ENCODE data around the gene LEMD1.

Gene LEMD1, protein sequence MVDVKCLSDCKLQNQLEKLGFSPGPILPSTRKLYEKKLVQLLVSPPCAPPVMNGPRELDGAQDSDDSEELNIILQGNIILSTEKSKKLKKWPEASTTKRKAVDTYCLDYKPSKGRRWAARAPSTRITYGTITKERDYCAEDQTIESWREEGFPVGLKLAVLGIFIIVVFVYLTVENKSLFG

DNA sequence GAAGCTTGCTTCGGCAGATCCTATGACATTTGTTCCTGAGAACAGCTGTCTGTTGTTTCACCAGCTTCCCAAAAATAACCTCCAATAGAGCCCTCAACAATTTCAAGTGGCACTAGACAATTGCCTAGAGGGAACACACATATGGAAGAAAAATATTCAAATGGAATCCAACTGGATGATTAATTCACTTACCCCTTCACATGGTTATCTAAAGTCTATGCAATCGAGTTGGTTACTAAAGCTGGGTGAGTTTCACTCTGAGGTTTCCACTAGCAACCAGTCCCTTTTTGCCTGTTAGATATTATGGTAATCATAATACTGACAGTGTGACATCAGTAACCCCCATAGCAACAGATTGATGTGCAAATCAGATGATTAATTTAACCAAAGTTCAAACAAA, at the start of gene LEMD1:
LEMD1 (minus strand) TSS at position 259 of the 400 bp plus-strand sequence. CDS start 1,520 bp downstream, outside the sequence.
- TF ChIP-seq, protein P1, sequence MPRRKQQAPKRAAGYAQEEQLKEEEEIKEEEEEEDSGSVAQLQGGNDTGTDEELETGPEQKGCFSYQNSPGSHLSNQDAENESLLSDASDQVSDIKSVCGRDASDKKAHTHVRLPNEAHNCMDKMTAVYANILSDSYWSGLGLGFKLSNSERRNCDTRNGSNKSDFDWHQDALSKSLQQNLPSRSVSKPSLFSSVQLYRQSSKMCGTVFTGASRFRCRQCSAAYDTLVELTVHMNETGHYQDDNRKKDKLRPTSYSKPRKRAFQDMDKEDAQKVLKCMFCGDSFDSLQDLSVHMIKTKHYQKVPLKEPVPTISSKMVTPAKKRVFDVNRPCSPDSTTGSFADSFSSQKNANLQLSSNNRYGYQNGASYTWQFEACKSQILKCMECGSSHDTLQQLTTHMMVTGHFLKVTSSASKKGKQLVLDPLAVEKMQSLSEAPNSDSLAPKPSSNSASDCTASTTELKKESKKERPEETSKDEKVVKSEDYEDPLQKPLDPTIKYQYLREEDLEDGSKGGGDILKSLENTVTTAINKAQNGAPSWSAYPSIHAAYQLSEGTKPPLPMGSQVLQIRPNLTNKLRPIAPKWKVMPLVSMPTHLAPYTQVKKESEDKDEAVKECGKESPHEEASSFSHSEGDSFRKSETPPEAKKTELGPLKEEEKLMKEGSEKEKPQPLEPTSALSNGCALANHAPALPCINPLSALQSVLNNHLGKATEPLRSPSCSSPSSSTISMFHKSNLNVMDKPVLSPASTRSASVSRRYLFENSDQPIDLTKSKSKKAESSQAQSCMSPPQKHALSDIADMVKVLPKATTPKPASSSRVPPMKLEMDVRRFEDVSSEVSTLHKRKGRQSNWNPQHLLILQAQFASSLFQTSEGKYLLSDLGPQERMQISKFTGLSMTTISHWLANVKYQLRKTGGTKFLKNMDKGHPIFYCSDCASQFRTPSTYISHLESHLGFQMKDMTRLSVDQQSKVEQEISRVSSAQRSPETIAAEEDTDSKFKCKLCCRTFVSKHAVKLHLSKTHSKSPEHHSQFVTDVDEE (CRISPR knock-in tag; IDR thresholded peaks at IDR 0.05), result no peak
- no peak for TF ChIP-seq RARB (CRISPR knock-in tag; IDR thresholded peaks at IDR 0.05)
- TF ChIP-seq PPARA (CRISPR knock-in tag; IDR thresholded peaks at IDR 0.05; ENCODE audit: borderline replicate concordance), result no peak
- TF ChIP-seq GLIS3 (CRISPR knock-in tag; IDR thresholded peaks at IDR 0.05), result no peak
- TF ChIP-seq ZFP3 (CRISPR knock-in tag; IDR thresholded peaks at IDR 0.05), result no peak
- no peak for TF ChIP-seq ZFP30 (CRISPR knock-in tag; IDR thresholded peaks at IDR 0.05)
- TF ChIP-seq, protein P2, sequence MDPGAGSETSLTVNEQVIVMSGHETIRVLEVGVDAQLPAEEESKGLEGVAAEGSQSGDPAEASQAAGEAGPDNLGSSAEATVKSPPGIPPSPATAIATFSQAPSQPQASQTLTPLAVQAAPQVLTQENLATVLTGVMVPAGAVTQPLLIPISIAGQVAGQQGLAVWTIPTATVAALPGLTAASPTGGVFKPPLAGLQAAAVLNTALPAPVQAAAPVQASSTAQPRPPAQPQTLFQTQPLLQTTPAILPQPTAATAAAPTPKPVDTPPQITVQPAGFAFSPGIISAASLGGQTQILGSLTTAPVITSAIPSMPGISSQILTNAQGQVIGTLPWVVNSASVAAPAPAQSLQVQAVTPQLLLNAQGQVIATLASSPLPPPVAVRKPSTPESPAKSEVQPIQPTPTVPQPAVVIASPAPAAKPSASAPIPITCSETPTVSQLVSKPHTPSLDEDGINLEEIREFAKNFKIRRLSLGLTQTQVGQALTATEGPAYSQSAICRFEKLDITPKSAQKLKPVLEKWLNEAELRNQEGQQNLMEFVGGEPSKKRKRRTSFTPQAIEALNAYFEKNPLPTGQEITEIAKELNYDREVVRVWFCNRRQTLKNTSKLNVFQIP (CRISPR knock-in tag; IDR thresholded peaks at IDR 0.05; ENCODE audit: borderline replicate concordance, low read depth), result no peak
- TF ChIP-seq, protein P3, sequence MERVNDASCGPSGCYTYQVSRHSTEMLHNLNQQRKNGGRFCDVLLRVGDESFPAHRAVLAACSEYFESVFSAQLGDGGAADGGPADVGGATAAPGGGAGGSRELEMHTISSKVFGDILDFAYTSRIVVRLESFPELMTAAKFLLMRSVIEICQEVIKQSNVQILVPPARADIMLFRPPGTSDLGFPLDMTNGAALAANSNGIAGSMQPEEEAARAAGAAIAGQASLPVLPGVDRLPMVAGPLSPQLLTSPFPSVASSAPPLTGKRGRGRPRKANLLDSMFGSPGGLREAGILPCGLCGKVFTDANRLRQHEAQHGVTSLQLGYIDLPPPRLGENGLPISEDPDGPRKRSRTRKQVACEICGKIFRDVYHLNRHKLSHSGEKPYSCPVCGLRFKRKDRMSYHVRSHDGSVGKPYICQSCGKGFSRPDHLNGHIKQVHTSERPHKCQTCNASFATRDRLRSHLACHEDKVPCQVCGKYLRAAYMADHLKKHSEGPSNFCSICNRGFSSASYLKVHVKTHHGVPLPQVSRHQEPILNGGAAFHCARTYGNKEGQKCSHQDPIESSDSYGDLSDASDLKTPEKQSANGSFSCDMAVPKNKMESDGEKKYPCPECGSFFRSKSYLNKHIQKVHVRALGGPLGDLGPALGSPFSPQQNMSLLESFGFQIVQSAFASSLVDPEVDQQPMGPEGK (CRISPR knock-in tag; IDR thresholded peaks at IDR 0.05; ENCODE audit: borderline replicate concordance), result no peak
- TF ChIP-seq ZNF565 (CRISPR knock-in tag; conservative IDR thresholded peaks at IDR 0.05; ENCODE audit: low read depth), result no peak
- TF ChIP-seq, protein P4, sequence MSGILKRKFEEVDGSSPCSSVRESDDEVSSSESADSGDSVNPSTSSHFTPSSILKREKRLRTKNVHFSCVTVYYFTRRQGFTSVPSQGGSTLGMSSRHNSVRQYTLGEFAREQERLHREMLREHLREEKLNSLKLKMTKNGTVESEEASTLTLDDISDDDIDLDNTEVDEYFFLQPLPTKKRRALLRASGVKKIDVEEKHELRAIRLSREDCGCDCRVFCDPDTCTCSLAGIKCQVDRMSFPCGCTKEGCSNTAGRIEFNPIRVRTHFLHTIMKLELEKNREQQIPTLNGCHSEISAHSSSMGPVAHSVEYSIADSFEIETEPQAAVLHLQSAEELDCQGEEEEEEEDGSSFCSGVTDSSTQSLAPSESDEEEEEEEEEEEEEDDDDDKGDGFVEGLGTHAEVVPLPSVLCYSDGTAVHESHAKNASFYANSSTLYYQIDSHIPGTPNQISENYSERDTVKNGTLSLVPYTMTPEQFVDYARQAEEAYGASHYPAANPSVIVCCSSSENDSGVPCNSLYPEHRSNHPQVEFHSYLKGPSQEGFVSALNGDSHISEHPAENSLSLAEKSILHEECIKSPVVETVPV (CRISPR knock-in tag; IDR thresholded peaks at IDR 0.05), result no peak
- no peak for TF ChIP-seq ZC3H10 (CRISPR knock-in tag; IDR thresholded peaks at IDR 0.05)
- ATAC-seq, result no peak

DNA sequence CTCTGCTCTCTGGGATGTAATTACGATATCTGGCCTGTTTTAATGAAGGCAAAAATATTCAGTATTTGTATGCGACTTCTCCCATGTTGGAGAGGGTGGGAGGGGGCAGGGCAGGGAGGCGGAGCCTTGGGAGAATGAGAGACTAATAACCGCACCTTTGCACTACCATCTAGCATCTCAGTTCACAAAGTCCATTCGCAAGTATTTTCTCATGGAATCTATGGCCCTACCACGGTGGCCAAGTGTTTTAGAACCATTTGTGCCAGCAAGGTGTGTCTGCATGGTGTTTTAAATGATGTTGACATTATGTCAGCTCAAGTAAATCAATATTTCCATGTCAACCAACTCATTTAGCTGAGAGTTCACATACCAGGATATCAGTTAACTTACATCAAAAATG, 48.3 kb upstream of the LEMD1 start:
- no peak for ATAC-seq
- TF ChIP-seq BACH2 (CRISPR knock-in tag; IDR thresholded peaks at IDR 0.05; ENCODE audit: borderline replicate concordance), result no peak
- TF ChIP-seq ISL1 (CRISPR knock-in tag; IDR thresholded peaks at IDR 0.05), result no peak
- no peak for TF ChIP-seq RARB (CRISPR knock-in tag; IDR thresholded peaks at IDR 0.05)
- no peak for TF ChIP-seq ZC3H10 (CRISPR knock-in tag; IDR thresholded peaks at IDR 0.05)
- TF ChIP-seq ESRRG (CRISPR knock-in tag; IDR thresholded peaks at IDR 0.05), result no peak
- no peak for TF ChIP-seq ARNTL (CRISPR knock-in tag; IDR thresholded peaks at IDR 0.05; ENCODE audit: borderline replicate concordance, low read depth)
- no peak for TF ChIP-seq TCF4 (CRISPR knock-in tag; IDR thresholded peaks at IDR 0.05; ENCODE audit: borderline replicate concordance)
- TF ChIP-seq TOX (CRISPR knock-in tag; IDR thresholded peaks at IDR 0.05; ENCODE audit: borderline replicate concordance), result no peak
- TF ChIP-seq GLIS3 (CRISPR knock-in tag; IDR thresholded peaks at IDR 0.05), result no peak
- TF ChIP-seq, protein P4 (CRISPR knock-in tag; IDR thresholded peaks at IDR 0.05), result no peak
- TF ChIP-seq OSR1 (CRISPR knock-in tag; IDR thresholded peaks at IDR 0.05), result no peak

DNA sequence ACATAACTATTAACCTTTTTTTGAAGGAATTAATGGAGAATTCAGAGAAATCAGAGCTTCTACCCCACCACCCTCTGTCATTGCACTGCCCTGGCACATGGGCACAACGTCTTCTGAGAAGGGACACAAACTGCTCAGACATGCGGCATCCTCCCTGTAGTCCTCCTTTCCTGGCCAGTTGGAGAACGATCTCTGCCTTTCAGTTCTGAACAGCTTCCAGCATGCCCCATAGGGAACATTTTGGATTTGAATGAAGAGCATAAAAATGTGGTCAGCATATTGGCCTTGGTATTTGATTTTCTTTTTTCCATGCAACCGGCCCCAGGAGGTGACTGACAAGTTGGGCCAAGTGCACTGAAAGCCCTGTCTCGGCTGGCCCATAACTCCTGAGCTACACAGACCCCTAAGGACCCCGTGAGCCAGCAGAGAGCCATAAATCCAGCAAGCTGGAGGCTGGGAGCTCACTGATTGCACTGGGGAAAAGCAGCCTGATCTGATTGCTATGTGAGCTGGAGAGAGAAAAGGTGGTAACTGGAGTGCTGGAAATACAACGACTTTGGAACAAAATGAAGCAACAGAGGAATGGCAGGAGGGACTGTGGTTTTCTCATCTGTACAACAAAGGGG, 44.9 kb upstream of the LEMD1 start:
- TF ChIP-seq, protein P4 (CRISPR knock-in tag; IDR thresholded peaks at IDR 0.05), result no peak
- ATAC-seq, result no peak; the same call in 2 of the 3 replicates

Measured in SK-N-SH treated with all-trans-retinoic acid at 6 μM for 48 hours (cell line).